Endodermal cell (in vitro differentiated cells): Measurements from ENCODE around the gene GALNT1. TPM values are rescaled to one million over a fixed set of nuclear protein-coding genes. Genes with fewer than 3 reads are reported as not detected.

ENCODE experiments used
- DNase-seq: peaks from one replicate; pipeline ENCODE4 v3.0.0-alpha.2; 2017
- H3K27ac ChIP-seq: 2 replicates; pipeline ENCODE4 v1.5.1; 2013; ENCODE audit warnings: mild to moderate bottlenecking, low read depth, low read length, moderate library complexity
- H3K27me3 ChIP-seq: 2 replicates; pipeline ENCODE4 v1.6.1; 2013; ENCODE audit warnings: mild to moderate bottlenecking, low read length, moderate library complexity; ENCODE audit not compliant: insufficient read depth, control insufficient read depth, poor library complexity, severe bottlenecking
- H3K36me3 ChIP-seq: 2 replicates; pipeline ENCODE4 v1.7.0; 2013; ENCODE audit warnings: mild to moderate bottlenecking, low read length, moderate library complexity; ENCODE audit not compliant: control insufficient read depth, insufficient read depth
- H3K4me1 ChIP-seq: one replicate; pipeline ENCODE4 v1.7.0; 2013; ENCODE audit warnings: low read length; ENCODE audit not compliant: control insufficient read depth, insufficient read depth
- H3K4me3 ChIP-seq: 2 replicates; pipeline ENCODE4 v1.5.1; 2013; ENCODE audit warnings: mild to moderate bottlenecking, low read length, moderate library complexity
- H3K9ac ChIP-seq: 2 replicates; pipeline ENCODE4 v1.6.1; 2013; ENCODE audit warnings: mild to moderate bottlenecking, low read length, moderate library complexity; ENCODE audit not compliant: poor library complexity, severe bottlenecking; ENCODE audit errors: extremely low read depth
- H3K9me3 ChIP-seq: 2 replicates; pipeline ENCODE4 v1.6.1; 2013; ENCODE audit warnings: mild to moderate bottlenecking, low read length, moderate library complexity; ENCODE audit not compliant: control insufficient read depth
- H3K27ac Mint-ChIP-seq: 2 replicates; pipeline ENCODE4 v1.8.0; 2020; ENCODE audit warnings: mixed read lengths
- H3K27me3 Mint-ChIP-seq: 2 replicates; pipeline ENCODE4 v1.8.0; 2021; ENCODE audit warnings: mild to moderate bottlenecking, mixed read lengths; ENCODE audit not compliant: insufficient read depth
- H3K36me3 Mint-ChIP-seq: 2 replicates; pipeline ENCODE4 v1.8.0; 2020; ENCODE audit warnings: low read depth, mixed read lengths
- H3K4me1 Mint-ChIP-seq: 2 replicates; pipeline ENCODE4 v1.8.0; 2020; ENCODE audit warnings: mixed read lengths
- H3K4me3 Mint-ChIP-seq: 2 replicates; pipeline ENCODE4 v1.8.0; 2020; ENCODE audit warnings: mild to moderate bottlenecking, moderate library complexity, mixed read lengths
- H3K9me3 Mint-ChIP-seq: 2 replicates; pipeline ENCODE4 v1.8.0; 2020; ENCODE audit warnings: mild to moderate bottlenecking, mixed read lengths
- WGBS, 2 experiments: methylation state at CpG; one replicate each; pipeline versions ENCODE4 v1.1.5 to v1.1.7; 2013; ENCODE audit warnings: missing lambda C conversion rate in 2 of 2, mixed read lengths in 1 of 2; ENCODE audit not compliant: insufficient coverage in 1 of 2, insufficient read length in 1 of 2; 5-methylcytosine and 5-hydroxymethylcytosine counted together
- total RNA-seq, 2 donors: library from RNA; stranded (reverse); fragmentation: NEBNext Ultra II Directional in 1 of 2; extraction: Animal tissue kit (Norgen Biotek cat#: 25700) in 1 of 2; gene quantifications; 2 replicates in 1 of 2; 3 replicates in 1 of 2; pipeline ENCODE4 v1.2.1, GENCODE V29; 2021
- TF ChIP-seq, protein P1 (sequence below): fragments of 200-600 bp; sonication (generic); conservative IDR thresholded peaks from 2 replicates; pipeline ENCODE4 v1.5.0; 2021; ENCODE audit warnings: antibody characterized with exemption, mild to moderate bottlenecking

The GALNT1 gene
- total RNA-seq, 2 donors from 2014 or later = 82.5 to 102 TPM

DNA sequence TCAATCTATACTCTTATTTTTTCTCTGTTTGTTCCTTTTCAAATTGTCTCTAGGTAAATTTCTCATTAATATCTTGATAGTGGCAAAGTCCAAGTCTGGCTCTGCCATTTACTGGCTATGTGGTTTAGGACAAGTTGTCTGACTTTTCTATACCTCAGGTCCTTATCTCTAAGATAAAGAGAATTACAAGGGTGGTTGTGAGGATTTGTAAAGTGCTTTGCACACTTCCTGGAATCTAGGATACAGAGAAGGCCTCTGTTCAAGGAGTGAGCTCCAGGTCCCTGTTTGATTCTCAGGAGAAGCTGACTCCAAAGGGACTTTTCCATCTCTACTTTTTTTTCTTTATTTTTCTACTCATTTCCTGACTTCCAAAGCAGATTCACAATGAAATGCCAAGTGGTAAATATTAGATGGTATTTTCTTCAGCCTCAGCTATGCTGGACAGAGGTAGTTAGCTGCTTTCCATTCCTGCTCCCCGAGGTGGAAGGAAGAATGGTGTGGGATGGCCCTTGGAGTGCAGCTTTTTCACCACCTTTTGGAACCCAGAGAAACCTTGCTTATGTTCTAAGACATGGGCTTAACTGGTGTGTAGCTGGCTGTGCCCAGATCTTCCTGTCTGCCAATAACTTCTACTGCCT is 90.5 kb downstream of the GALNT1 start:
- H3K27ac ChIP-seq = no peak overlapping the region
- peaks cover 12% of the 10 kb centered on the region for H3K9me3 ChIP-seq
- Mint-ChIP-seq H3K4me3 (no peak overlapping the region), H3K36me3 (peaks cover 18% of the 10 kb centered on the region), H3K4me1 (no peaks in the 10 kb centered on the region), H3K9me3 (peaks cover 9% of the 10 kb centered on the region), H3K27ac (no peak overlapping the region), H3K27me3 (no peaks in the 10 kb centered on the region)
- H3K4me1 ChIP-seq = no peaks in the 10 kb centered on the region
- peaks cover 12% of the 10 kb centered on the region for H3K36me3 ChIP-seq
- WGBS, 2 experiments = 88 to 100% methylated on average over 1 of the region's 1 CpG
- no peaks in the 10 kb centered on the region for H3K27me3 ChIP-seq
- no peak overlapping the region for H3K4me3 ChIP-seq
- TF ChIP-seq, protein P1, sequence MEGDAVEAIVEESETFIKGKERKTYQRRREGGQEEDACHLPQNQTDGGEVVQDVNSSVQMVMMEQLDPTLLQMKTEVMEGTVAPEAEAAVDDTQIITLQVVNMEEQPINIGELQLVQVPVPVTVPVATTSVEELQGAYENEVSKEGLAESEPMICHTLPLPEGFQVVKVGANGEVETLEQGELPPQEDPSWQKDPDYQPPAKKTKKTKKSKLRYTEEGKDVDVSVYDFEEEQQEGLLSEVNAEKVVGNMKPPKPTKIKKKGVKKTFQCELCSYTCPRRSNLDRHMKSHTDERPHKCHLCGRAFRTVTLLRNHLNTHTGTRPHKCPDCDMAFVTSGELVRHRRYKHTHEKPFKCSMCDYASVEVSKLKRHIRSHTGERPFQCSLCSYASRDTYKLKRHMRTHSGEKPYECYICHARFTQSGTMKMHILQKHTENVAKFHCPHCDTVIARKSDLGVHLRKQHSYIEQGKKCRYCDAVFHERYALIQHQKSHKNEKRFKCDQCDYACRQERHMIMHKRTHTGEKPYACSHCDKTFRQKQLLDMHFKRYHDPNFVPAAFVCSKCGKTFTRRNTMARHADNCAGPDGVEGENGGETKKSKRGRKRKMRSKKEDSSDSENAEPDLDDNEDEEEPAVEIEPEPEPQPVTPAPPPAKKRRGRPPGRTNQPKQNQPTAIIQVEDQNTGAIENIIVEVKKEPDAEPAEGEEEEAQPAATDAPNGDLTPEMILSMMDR = no peak
- no peak overlapping the region for H3K9ac ChIP-seq
- no peak for DNase-seq

DNA sequence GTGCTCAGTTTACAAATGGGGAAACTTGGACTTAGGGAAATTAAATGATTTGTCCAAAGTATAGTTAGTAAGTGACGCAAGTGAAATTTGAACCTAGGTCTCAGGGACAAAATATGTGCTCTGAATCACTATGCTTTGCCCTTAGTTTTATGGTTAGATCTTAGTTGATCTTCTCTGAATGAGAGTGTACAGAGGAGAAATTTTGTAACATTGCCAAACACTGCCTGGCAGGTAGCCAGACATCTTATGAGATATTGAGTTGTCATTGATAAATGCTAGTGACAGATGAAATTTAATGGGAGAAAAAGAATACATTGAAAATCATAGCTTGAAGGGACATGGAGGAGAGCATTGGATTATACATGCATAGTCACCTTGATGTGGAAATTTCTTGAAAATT is 91.4 kb downstream of the GALNT1 start:
- peaks cover 10% of the 10 kb centered on the region for H3K36me3 Mint-ChIP-seq
- Histone ChIP-seq H3K27ac (no peak overlapping the region), H3K27me3 (no peaks in the 10 kb centered on the region), H3K36me3 (peaks cover 6% of the 10 kb centered on the region), H3K9ac (no peak overlapping the region), H3K9me3 (peaks cover 3% of the 10 kb centered on the region), H3K4me3 (no peak overlapping the region), H3K4me1 (no peaks in the 10 kb centered on the region)
- peaks cover 4% of the 10 kb centered on the region for H3K9me3 Mint-ChIP-seq
- no peak overlapping the region for H3K4me3 Mint-ChIP-seq
- H3K27me3 Mint-ChIP-seq = no peaks in the 10 kb centered on the region
- H3K4me1 Mint-ChIP-seq = no peaks in the 10 kb centered on the region
- no peak for DNase-seq
- WGBS, 2 experiments = 91 to 100% methylated on average over 1 of the region's 1 CpG
- H3K27ac Mint-ChIP-seq = no peak overlapping the region
- TF ChIP-seq, protein P1 = no peak

DNA sequence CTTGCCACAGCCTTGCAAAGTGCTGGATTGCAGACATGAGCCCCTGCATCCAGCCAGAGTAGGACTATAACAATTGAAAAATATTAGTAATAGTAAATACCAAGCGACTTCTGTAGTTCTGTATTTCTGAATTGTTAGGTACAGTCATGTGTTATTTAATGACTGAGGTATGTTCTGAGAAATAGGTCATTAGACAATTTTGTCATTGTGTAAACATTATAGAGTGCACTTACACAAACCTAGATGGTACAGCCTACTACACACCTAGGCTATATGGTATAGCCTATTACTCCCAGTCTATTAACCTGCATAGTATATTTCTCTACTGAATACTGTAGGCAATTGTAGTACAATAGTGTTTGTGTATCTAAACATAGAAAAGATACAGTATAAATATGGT is 92.1 kb downstream of the GALNT1 start:
- peaks cover 9% of the 10 kb centered on the region for H3K36me3 Mint-ChIP-seq
- DNase-seq = no peak
- no CpG with 5 or more reads among the region's 1 CpG for WGBS, 2 experiments
- TF ChIP-seq, protein P1 = no peak
- no peaks in the 10 kb centered on the region for H3K27me3 Mint-ChIP-seq
- Histone ChIP-seq H3K36me3 (peaks cover 8% of the 10 kb centered on the region), H3K4me3 (no peak overlapping the region), H3K27me3 (no peaks in the 10 kb centered on the region), H3K27ac (no peak overlapping the region), H3K4me1 (no peaks in the 10 kb centered on the region), H3K9ac (no peak overlapping the region), H3K9me3 (no peaks in the 10 kb centered on the region)
- no peaks in the 10 kb centered on the region for H3K9me3 Mint-ChIP-seq
- no peaks in the 10 kb centered on the region for H3K4me1 Mint-ChIP-seq
- H3K27ac Mint-ChIP-seq = no peak overlapping the region
- H3K4me3 Mint-ChIP-seq = no peak overlapping the region
